ENCODE results near the gene CHIC2.

Gene CHIC2

GRCh38 chr4:54091637-54092404 lies 27.4 kb upstream of the CHIC2 start:
- H3K4me3 ChIP-seq (ENCODE audit: low read depth, low read length) = peak overlapping the region; percentile 58
- TF ChIP-seq CTCF (conservative IDR thresholded peaks at IDR 0.05; ENCODE audit: low read depth, low read length) = no peak
- DNase-seq (ENCODE audit: low read depth) = peak; percentile 71

- TF ChIP-seq CTCF (conservative IDR thresholded peaks at IDR 0.05; ENCODE audit: low read depth, low read length) = no peak
- DNase-seq (ENCODE audit: low read depth) = peak; percentile 30
- H3K4me3 ChIP-seq (ENCODE audit: low read depth, low read length) = peak overlapping the region; percentile 58
Observed at GRCh38 chr4:54090804-54091623, 26.6 kb upstream of the CHIC2 start.

- no peak for DNase-seq (ENCODE audit: low read depth)
- H3K4me3 ChIP-seq (ENCODE audit: low read depth, low read length) = no peak overlapping the region
- TF ChIP-seq CTCF (conservative IDR thresholded peaks at IDR 0.05; ENCODE audit: low read depth, low read length) = no peak
Observed at GRCh38 chr4:54090404-54090803, 26.0 kb upstream of the CHIC2 start.

DNA sequence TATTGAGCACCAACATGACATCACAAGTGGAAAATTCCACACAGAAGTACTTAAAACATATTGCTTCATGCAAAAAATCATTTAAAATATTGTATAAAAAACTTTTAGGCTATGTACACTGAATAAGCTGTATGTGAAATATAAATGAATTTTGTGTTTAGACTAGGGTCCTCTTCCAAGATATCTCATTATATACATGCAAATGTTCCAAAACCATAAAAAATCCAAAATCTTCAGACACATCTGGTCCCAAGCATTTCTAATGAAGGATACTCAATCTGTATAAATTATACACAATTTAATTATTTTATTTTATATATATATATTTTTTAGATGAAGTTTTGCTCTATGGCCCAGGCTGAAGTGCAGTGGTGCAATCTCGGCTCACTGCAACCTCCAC lies 25.5 kb upstream of the CHIC2 start:
- no peak for TF ChIP-seq CTCF (conservative IDR thresholded peaks at IDR 0.05; ENCODE audit: low read depth, low read length)
- no peak overlapping the region for H3K4me3 ChIP-seq (ENCODE audit: low read depth, low read length)
- no peak for DNase-seq (ENCODE audit: low read depth)

GRCh38 chr4:54085284-54085683 lies 20.9 kb upstream of the CHIC2 start:
- TF ChIP-seq CTCF (conservative IDR thresholded peaks at IDR 0.05; ENCODE audit: low read depth, low read length) = no peak
- peak; percentile 93 for DNase-seq (ENCODE audit: low read depth)
- H3K4me3 ChIP-seq (ENCODE audit: low read depth, low read length) = no peak overlapping the region

- no peak for TF ChIP-seq CTCF (conservative IDR thresholded peaks at IDR 0.05; ENCODE audit: low read depth, low read length)
- peak; percentile 98 for DNase-seq (ENCODE audit: low read depth)
- no peak overlapping the region for H3K4me3 ChIP-seq (ENCODE audit: low read depth, low read length)
Observed at GRCh38 chr4:54082168-54082567, 17.8 kb upstream of the CHIC2 start.

All from choroid plexus epithelial cell (primary cell).